HG02623 (cell line): Measurements from ENCODE around the gene SYT13.

ENCODE experiments used
- ATAC-seq: cut with Tn5 transposase; IDR thresholded peaks from one replicate; pipeline ENCODE4 v1.9.1; 2021; ENCODE audit warnings: moderate library complexity; ENCODE audit not compliant: unreplicated experiment

Gene SYT13

GRCh38 chr11:45313171-45313865 lies 27.2 kb upstream of the SYT13 start:
- ATAC-seq = no peak

GRCh38 chr11:45305874-45306623 lies 19.9 kb upstream of the SYT13 start:
- ATAC-seq = no peak

GRCh38 chr11:45304992-45305335 lies 18.8 kb upstream of the SYT13 start:
- ATAC-seq = no peak

GRCh38 chr11:45304111-45304991 lies 18.2 kb upstream of the SYT13 start:
- ATAC-seq = no peak

GRCh38 chr11:45303316-45303715 lies 17.2 kb upstream of the SYT13 start:
- no peak for ATAC-seq

- no peak for ATAC-seq
These were observed 15.6 kb upstream of the SYT13 start for GRCh38 chr11:45301537-45302246.

- ATAC-seq = no peak
These were observed 14.6 kb upstream of the SYT13 start for GRCh38 chr11:45300715-45301114.

GRCh38 chr11:45298718-45299117 lies 12.6 kb upstream of the SYT13 start:
- no peak for ATAC-seq

- no peak for ATAC-seq
These were observed 9.9 kb upstream of the SYT13 start for GRCh38 chr11:45296075-45296474.

- no peak for ATAC-seq
These were observed 8.4 kb upstream of the SYT13 start for GRCh38 chr11:45294499-45294898.

- peak; percentile 48 for ATAC-seq
These were observed 7.5 kb upstream of the SYT13 start for GRCh38 chr11:45293566-45294192.

- no peak for ATAC-seq
These were observed 4.4 kb upstream of the SYT13 start for GRCh38 chr11:45290586-45290985.

- ATAC-seq = no peak
These were observed 3.2 kb upstream of the SYT13 start for GRCh38 chr11:45289369-45289768.

GRCh38 chr11:45288339-45288738 lies 2.2 kb upstream of the SYT13 start:
- ATAC-seq = no peak

- ATAC-seq = no peak
These were observed 1.3 kb upstream of the SYT13 start for GRCh38 chr11:45287316-45287903.

- no peak for ATAC-seq
These were observed 802 bp downstream of the SYT13 start for GRCh38 chr11:45285250-45285828.

GRCh38 chr11:45282081-45282480 lies 4.1 kb downstream of the SYT13 start:
- no peak for ATAC-seq

GRCh38 chr11:45280449-45280848 lies 5.7 kb downstream of the SYT13 start:
- ATAC-seq = no peak

- no peak for ATAC-seq
These were observed 6.5 kb downstream of the SYT13 start for GRCh38 chr11:45279645-45280044.

GRCh38 chr11:45278714-45279113 lies 7.4 kb downstream of the SYT13 start:
- no peak for ATAC-seq
